TTC549 (cell line): ENCODE data around the gene CYYR1.
"Not testable (repeated sequence)": the region's sequence is repeated elsewhere in the genome, so short reads cannot be mapped to it uniquely, and the experiment has no call there.

Experiments used
- FAIRE-seq: peaks from 2 replicates; lab custom pipeline; 2012; peaks lifted over from hg19 to GRCh38; lab: Jason Lieb, UNC

The CYYR1 gene

DNA sequence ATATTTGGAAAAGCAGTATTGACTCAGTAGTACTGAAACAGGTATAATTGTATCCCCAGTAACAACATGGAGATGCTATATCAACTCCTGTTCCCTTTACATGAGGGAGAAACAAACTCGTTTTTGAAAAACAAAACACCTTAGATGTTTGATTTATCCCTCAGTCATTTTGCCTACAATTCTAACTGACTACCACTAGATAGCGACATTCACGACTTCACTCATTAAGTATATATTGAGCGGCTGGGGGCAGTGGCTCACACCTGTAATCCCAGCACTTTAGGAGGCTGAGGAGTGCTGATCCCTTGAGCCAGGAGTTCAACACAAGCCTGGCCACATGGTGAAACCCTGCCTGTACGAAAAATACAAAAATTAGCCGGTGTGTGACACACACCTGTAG, 83.3 kb downstream of the CYYR1 start:
- FAIRE-seq: no peak

- FAIRE-seq: no peak
Observed at GRCh38 chr21:26487981-26488480, 85.1 kb downstream of the CYYR1 start.

GRCh38 chr21:26473471-26473870, 99.6 kb downstream of the CYYR1 start:
- FAIRE-seq: no peak

GRCh38 chr21:26471099-26471471, 102.0 kb downstream of the CYYR1 start:
- no peak for FAIRE-seq

DNA sequence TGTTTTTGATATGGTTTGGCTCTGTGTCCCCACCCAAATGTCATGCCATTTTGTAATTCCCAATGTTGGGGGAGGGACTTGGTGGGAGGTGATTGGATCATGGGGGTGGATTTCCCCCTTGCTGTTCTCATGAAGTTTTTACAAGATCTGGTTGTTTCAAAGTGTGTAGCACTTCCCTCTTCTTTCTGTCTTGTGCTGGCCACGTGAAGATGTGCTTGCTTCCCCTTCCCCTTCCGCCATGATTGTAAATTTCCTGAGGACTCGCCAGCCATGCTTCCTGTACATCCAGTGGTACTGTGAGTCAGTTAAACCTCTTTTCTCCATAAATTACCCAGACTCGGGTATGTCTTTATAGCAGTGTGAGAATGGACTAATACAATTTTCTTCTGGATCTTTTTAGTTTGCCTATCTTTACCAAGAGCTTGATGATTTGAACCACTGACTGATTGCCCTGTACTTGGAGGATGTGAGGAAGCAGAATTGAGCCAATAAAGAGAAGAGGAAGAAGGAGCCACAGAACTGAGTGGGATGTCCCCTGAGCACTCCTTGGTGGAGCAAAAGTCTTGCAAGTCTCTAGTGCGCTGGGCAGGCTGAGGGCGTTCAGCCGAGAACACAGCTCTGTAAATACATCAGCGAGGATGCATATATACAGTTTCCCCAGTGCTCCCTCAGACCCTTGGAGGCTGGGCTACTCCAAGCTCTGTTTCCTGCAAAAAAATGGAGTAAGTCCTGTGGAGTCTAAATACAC, 102.6 kb downstream of the CYYR1 start:
- no peak for FAIRE-seq

- FAIRE-seq: no peak
Observed at GRCh38 chr21:26469789-26470188, 103.3 kb downstream of the CYYR1 start.

- no peak for FAIRE-seq
Observed at GRCh38 chr21:26465916-26466315, 107.2 kb downstream of the CYYR1 start.

DNA sequence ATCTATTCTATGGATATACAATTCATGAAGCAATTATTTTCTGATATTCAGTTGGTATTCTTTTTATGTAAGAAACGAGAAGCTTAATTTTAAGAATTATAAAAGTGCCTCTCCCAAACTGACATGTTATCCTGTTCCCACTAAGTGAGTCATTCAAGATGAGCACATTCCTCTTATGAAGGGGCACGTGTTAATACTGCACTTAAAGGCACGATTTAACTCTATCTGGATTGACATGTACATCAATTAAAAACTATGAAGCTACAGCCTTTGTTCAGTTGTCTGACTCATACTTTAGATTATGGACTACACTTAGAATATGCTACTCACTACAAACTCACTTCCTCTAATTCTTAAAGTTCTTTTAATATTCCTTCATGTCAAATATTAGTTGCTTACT, 111.6 kb downstream of the CYYR1 start:
- no peak for FAIRE-seq

DNA sequence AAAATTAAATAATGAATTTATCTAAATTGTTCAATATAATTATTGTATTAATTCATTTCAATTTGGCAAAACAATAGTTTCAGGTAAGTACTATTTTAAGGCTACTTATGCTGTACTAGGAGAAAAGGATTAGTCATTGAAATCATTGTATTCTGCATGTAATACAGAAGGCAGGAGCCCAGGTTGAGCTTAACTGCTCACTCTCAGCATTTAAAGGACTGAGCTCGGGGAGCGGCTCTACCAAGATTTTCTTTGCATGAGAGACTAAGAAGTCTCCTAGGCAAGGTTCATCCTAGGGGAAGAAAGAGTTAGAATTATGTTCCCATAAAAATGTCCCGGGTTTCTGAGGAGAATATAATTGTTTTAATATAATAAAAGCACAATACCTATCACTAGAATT, 112.5 kb downstream of the CYYR1 start:
- FAIRE-seq: no peak

- not testable (repeated sequence) for FAIRE-seq
Observed at GRCh38 chr21:26458854-26459253, 114.2 kb downstream of the CYYR1 start.

DNA sequence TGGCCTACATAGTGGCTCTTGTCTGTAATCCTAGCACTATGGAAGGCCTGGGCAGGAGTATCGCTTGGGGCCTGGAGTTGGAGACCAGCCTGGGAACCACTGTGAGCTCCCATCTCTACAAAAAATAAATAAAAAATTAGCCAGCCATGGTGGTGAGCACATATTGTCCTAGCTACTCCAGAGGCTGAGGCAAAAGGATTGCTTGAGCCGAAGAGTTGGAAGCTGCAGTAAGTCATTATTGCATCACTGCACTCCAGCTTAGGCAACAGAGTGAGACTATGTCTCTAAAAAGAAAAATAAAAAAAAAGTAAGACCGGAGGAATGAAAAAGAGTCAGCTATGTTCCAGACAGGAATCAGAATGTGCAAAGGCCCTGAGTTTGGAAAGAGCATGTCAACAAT, 115.3 kb downstream of the CYYR1 start:
- no peak for FAIRE-seq

DNA sequence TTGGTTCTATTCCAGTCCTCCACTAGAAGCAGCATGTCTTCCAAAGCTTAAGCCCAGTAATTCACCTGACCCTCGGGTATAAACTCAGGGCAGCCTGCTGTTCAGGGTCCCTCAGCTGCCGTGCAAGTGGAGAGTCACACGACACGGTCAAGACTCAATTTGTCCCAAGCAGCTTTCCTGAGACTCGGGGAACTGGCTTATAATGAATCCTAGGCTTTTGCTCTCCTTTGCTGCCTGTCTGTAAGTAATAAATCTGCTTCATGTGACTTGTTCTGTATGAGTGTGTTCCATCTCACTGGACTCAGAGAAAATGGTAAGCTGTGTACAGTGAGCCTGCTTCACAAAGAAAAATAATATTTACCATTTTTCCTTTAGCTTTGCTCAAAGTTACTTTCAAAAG, 119.8 kb downstream of the CYYR1 start:
- FAIRE-seq: no peak

DNA sequence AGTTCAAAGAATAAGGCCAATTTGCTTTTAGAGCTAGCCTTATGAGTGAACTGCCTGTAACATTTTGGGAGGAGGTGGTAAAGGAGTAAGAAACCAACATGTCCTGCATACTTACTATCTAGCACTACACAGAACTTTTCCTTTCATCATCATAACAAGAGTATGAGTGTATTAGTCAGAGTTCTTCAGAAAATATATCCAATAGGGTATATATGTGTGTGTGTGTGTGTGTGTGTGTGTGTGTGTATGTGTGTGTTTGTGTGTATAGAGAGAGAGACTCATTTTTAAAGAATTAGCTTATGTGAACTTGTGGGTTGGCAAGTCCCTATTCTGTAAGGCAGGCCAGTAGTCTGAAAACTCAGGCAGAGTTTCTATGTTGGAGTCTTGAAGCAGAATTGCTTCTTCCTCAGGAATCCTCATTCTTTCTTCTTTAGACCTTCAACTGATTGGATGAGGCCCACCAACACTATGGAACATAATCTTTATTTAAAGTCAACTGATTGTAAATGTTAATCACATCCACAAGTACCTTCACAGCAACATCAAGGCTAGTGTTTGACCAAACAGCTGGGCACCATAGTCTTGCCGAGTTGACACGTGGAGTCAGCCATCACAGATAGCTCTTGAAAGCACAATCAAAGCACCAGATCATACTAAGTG, 121.9 kb downstream of the CYYR1 start:
- no peak for FAIRE-seq

GRCh38 chr21:26449161-26449560, 123.9 kb downstream of the CYYR1 start:
- FAIRE-seq: no peak

DNA sequence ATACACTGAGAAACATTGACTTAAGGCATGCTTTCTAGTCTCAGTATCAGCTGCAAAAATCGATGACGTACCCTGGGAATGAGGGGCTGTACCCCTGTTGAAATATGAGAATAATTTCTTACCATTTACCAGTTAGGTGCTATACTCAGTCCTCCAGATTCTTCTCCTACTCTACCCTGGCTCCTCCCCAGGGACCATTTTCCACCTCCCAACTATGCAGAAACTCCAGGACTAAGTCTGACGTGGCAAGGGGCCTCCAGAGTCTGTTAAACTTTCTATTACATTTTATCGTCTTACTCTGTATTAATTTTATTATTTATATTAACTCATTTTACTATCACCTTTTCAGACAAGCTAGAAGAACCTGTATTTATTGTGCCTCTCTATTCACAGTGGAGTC, 124.3 kb downstream of the CYYR1 start:
- FAIRE-seq: no peak

GRCh38 chr21:26447932-26448475, 125.1 kb downstream of the CYYR1 start:
- no peak for FAIRE-seq

DNA sequence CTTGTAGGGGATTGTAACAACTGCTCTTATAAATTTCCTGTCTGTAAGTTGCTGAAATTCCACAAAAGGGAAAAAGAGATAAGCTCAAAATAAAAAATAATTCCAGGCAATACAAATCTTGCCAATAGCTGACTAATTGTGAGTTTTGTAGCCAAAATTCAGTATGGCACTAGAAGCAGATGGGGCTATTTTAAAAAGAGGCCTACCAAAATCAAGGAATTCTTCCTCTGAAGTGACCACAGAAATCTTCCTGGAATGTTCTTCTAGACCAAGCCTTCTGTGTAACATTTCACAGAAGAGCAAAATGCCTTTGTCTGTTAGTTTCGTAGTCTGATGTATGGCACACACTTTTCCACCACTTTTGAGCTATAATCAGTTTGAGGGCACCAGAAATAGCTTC, 127.6 kb downstream of the CYYR1 start:
- no peak for FAIRE-seq

GRCh38 chr21:26444646-26445045, 128.4 kb downstream of the CYYR1 start:
- no peak for FAIRE-seq

DNA sequence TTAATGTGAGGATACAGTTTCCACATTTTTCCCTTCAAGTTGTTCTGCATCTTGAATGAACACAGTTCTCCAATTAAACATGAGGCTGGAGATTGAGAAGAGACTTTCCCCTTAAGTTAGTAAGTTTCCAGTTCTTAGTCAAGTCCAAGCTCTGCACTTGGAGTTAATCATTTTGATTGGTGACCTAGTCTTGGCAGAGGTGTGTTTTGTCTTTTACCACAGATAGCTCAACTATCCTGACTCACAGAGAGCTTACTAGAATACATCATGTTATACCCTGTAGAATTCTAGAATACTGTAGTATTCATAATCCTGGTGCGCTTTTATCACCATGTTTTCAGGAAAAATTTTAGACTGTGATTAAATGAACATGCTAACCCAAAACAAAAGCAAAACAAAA, 129.2 kb downstream of the CYYR1 start:
- FAIRE-seq: no peak

- FAIRE-seq: no peak
Observed at GRCh38 chr21:26443291-26443690, 129.8 kb downstream of the CYYR1 start.

GRCh38 chr21:26441149-26441548, 131.9 kb downstream of the CYYR1 start:
- no peak for FAIRE-seq

DNA sequence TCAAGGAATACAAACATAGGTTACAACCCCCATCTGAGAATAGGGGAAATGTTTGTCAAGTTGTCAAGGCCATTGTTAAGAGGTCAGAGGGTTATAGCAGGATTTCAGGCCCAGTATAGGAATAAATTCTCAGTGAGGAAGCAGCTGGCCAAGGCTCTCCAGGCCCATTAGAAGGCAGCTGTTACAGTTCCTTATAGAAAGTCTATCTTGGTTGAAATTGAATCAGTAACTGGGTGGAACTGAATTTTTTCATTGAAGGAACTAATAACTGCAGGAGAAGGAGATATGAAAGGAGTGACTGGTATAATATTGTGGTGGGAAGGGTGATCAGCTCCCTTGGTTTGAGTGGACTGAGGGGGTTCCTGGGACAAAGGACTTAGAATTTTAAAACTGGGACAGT, 134.1 kb downstream of the CYYR1 start:
- FAIRE-seq: no peak

GRCh38 chr21:26437326-26438009, 135.6 kb downstream of the CYYR1 start:
- no peak for FAIRE-seq
